GM10266 (cell line): ENCODE measurements around the gene ZBTB12.

Source experiments
- DNase-seq: peaks from one replicate; pipeline ENCODE4 v3.0.0; 2012; ENCODE audit errors: extremely low spot score
- TF ChIP-seq, protein P1 (sequence below): IDR thresholded peaks from 2 replicates; pipeline ENCODE4 v1.5.1; 2012; ENCODE audit warnings: mild to moderate bottlenecking, low read depth; ENCODE audit not compliant: control insufficient read depth, insufficient read depth; ENCODE audit errors: missing control alignments

The ZBTB12 gene

DNA sequence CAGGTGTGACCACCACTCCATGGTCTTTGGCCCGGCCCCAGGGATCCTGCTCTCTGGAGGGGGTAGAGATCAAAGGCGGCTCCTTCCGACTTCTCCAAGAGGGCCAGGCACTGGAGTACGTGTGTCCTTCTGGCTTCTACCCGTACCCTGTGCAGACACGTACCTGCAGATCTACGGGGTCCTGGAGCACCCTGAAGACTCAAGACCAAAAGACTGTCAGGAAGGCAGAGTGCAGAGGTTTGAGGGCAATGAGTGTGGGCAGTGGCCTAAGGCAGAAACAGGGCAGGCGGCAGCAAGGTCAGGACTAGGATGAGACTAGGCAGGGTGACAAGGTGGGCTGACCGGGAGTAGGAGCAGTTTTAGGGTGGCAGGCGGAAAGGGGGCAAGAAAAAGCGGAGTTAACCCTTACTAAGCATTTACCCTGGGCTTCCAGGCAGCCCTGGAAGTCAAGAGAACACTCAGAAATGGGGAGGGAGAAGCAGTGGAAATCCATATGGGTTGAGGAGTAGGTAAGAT, 44.5 kb upstream of the ZBTB12 start:
- DNase-seq = no peak

DNA sequence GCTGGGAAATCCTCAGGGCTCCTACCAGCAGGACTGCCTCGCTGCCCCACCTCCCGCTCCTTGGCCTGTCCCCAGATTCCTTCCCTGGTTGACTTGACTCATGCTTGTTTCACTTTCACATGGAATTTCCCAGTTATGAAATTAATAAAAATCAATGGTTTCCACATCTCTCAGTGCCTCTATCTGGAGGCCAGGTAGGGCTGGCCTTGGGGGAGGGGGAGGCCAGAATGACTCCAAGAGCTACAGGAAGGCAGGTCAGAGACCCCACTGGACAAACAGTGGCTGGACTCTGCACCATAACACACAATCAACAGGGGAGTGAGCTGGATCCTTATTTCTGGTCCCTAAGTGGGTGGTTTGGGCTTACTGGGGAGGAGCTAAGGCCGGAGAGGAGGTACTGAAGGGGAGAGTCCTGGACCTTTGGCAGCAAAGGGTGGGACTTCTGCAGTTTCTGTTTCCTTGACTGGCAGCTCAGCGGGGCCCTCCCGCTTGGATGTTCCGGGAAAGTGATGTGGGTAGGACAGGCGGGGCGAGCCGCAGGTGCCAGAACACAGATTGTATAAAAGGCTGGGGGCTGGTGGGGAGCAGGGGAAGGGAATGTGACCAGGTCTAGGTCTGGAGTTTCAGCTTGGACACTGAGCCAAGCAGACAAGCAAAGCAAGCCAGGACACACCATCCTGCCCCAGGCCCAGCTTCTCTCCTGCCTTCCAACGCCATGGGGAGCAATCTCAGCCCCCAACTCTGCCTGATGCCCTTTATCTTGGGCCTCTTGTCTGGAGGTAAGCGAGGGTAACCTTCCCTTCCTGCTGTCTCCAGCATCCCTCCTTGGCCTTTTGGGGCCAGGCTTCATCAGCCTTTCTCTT, 43.9 kb upstream of the ZBTB12 start, which contains the start of gene CFB:
Gene CFB, plus strand, starts transcription at position 589 of the 863 bp plus-strand sequence. Its CDS starts 127 bp downstream, at position 716.
- DNase-seq = no peak
- TF ChIP-seq, protein P1, sequence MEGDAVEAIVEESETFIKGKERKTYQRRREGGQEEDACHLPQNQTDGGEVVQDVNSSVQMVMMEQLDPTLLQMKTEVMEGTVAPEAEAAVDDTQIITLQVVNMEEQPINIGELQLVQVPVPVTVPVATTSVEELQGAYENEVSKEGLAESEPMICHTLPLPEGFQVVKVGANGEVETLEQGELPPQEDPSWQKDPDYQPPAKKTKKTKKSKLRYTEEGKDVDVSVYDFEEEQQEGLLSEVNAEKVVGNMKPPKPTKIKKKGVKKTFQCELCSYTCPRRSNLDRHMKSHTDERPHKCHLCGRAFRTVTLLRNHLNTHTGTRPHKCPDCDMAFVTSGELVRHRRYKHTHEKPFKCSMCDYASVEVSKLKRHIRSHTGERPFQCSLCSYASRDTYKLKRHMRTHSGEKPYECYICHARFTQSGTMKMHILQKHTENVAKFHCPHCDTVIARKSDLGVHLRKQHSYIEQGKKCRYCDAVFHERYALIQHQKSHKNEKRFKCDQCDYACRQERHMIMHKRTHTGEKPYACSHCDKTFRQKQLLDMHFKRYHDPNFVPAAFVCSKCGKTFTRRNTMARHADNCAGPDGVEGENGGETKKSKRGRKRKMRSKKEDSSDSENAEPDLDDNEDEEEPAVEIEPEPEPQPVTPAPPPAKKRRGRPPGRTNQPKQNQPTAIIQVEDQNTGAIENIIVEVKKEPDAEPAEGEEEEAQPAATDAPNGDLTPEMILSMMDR = no peak

More for the DNA sequence above, 44.5 kb upstream of the ZBTB12 start:
- TF ChIP-seq, protein P1 = no peak

DNA sequence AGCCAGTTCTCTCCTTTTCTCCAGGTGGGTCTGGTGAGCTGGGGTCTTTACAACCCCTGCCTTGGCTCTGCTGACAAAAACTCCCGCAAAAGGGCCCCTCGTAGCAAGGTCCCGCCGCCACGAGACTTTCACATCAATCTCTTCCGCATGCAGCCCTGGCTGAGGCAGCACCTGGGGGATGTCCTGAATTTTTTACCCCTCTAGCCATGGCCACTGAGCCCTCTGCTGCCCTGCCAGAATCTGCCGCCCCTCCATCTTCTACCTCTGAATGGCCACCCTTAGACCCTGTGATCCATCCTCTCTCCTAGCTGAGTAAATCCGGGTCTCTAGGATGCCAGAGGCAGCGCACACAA, 43.2 kb upstream of the ZBTB12 start:
- TF ChIP-seq, protein P1 = no peak
- DNase-seq = no peak

DNA sequence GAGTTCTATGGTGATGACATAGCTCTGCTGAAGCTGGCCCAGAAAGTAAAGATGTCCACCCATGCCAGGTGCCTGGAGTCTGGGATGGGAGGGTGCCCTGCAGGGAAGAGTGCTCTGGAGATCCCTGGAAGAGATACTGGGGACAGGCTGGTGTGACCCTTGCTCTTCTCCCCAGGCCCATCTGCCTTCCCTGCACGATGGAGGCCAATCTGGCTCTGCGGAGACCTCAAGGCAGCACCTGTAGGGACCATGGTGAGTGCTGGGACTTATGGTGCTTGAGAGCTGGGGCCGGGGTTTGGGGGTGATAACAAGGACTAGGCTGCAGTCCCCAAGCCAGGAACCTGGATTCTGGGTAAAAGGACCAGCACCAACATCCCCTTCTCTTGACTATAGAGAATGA, 41.9 kb upstream of the ZBTB12 start:
- TF ChIP-seq, protein P1 = no peak
- no peak for DNase-seq

DNA sequence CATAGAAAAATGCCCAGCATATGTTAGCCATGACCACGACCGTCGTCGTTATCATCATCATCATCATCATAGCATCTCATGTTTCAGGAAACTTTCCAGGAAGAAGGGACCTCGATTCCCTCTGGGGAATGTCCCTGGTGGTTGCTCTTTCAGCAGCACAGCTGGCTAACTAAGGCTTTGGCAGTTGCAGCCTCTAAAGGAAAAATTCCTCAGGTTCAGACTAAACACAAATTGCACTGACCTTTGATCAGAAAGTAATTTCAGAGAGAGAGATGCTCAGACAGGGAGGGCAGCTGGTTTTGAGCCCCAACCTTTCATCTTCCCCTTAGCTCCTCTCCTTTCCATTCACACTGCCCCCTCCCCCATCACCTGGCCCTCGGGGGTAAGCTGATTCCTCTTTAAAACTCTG, 38.4 kb upstream of the ZBTB12 start:
- no peak for DNase-seq

DNA sequence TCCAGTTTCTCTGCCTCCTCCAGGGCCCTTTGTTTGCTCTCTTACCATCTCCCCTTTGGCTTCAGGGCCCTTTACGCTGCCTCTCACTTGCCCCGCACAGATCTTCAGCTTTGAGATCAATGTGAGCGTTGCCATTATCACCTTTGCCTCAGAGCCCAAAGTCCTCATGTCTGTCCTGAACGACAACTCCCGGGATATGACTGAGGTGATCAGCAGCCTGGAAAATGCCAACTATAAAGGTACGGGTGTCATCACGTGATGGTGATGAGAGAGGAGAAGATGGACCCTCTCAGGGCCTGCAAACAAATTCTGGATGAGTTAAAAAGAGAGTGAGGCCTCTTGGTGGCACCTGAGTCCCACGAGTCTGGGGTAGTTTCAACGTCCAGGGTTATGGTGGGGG, 33.9 kb upstream of the ZBTB12 start:
- TF ChIP-seq, protein P1 = no peak
- DNase-seq = no peak

More for the DNA sequence above, 38.4 kb upstream of the ZBTB12 start:
- TF ChIP-seq, protein P1 = no peak

DNA sequence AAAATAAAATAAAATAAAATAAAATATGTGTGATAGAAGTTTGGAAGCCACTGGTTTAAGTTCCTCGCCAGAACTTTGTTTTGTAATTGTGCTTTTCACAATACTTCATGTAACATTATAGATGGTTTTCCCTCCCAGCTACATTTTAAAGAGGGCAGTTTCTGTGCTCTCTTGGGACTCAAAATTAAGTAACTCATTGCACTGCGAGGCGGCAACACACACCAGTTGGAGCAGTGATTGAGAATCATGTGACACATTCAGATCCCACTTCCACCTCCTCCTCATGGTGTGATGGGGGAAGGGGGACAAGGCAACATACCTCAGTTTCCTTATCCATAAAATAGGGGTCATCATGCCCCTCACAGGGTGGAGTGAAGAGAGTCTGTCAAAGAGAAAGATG, 33.1 kb upstream of the ZBTB12 start:
- no peak for DNase-seq
- TF ChIP-seq, protein P1 = no peak
